GM18520 (cell line): ENCODE measurements around the gene SERP2.

Experiments
- ATAC-seq: cut with Tn5 transposase; IDR thresholded peaks from one replicate; pipeline ENCODE4 v1.9.1; 2021; ENCODE audit not compliant: unreplicated experiment

Gene SERP2

GRCh38 chr13:44409595-44409994, 36.0 kb downstream of the SERP2 start:
- no peak for ATAC-seq

- no peak for ATAC-seq
Observed at GRCh38 chr13:44410328-44410859, 36.8 kb downstream of the SERP2 start.

DNA sequence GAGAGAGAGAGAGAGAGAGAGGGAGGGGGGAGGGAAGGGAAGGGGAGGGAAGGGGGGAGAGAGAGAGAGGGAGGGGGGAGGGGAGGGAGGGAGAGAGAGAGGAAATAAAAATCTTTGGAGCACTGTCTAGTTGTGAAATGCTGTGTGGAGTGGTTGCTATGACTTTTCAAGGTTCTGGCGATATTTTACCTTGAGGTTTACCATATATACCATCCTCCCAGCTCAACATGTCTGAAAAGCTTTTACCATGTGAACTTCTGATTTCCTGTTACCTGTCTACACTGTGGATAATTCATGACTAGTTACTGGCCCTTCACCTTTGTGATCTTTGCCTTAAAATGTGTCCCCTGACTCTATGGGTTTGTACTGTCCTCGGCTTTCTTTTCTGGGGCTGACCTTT, 38.2 kb downstream of the SERP2 start:
- ATAC-seq = no peak

- no peak for ATAC-seq
Observed at GRCh38 chr13:44412346-44412935, 38.8 kb downstream of the SERP2 start.

DNA sequence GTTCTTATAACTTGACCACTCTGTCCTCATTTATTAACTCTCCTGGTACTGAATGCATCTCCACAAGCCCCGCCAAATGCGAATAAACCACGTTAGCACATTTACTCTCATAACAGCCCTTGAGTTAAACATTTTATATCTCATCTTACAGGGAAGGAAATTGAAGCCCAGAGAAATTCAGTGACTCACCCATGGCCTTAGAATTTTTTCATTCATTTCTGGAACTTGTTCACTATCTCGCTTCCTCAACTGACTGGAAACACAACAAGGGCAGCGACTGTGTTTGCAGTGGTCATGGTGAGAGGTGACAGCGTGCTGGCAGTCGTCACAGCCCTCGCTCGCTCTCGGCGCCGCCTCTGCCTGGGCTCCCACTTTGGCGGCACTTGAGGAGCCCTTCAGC, 39.5 kb downstream of the SERP2 start:
- ATAC-seq = no peak

DNA sequence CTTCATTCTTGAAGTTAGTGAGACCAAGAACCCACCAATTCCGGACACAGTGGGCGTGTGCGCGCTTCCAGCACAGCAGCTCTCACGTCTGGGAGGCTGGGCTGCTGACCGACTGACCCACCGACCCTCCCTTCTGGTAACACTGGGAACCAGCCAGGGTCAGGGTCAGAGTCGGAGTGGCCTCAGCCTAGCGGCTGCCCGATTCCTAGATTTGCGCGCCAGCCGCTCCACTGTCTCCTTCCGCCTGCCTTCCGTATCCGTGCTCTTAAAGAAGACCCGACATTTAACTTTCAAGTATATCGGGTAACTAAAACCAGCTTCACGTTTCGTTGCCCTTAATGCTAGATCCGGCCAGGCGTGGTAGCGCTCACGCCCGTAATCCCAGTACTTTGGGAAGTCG, 41.1 kb downstream of the SERP2 start:
- no peak for ATAC-seq

DNA sequence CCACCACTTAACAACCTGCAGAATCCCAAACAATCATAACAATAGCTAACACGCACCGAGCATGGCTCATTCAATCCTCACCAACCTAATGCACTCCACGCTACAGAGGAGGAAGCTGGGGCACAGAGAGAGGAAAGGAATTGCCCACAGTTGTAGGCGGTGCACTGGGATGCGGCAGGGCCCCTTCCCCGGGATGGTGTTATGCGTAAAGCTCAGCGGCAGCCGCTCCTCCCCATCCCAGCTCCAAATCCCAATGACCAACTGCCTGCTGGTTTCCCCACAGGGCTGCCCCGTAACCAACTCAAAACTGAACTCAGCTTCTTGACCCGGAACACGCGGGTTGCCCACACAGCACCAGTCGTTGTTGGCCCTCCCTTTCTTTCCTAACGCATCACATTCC, 42.2 kb downstream of the SERP2 start:
- ATAC-seq = no peak

DNA sequence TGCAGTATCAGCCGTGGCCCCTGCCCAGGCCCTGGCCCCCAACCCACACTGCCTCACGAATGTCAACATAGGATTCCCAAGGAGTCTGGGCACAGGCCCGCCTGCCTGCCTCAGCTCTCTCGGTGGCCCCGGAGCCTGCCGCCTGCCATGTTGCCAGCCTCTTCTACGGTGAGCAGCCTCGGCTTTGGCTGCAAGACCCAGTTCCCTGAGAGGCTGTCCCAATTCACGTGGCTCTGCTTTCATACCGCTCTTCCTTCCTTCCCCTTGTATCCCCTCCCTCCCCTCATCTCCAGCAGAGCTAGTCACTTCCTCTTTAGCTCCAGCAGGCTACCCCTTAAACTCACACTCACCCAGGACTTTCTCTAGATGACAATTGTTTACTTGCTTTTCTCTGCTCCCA, 42.7 kb downstream of the SERP2 start:
- ATAC-seq = no peak

GRCh38 chr13:44416744-44417143, 43.1 kb downstream of the SERP2 start:
- ATAC-seq = no peak

GRCh38 chr13:44417446-44417845, 43.8 kb downstream of the SERP2 start:
- no peak for ATAC-seq

- no peak for ATAC-seq
Observed at GRCh38 chr13:44417876-44418275, 44.3 kb downstream of the SERP2 start.

DNA sequence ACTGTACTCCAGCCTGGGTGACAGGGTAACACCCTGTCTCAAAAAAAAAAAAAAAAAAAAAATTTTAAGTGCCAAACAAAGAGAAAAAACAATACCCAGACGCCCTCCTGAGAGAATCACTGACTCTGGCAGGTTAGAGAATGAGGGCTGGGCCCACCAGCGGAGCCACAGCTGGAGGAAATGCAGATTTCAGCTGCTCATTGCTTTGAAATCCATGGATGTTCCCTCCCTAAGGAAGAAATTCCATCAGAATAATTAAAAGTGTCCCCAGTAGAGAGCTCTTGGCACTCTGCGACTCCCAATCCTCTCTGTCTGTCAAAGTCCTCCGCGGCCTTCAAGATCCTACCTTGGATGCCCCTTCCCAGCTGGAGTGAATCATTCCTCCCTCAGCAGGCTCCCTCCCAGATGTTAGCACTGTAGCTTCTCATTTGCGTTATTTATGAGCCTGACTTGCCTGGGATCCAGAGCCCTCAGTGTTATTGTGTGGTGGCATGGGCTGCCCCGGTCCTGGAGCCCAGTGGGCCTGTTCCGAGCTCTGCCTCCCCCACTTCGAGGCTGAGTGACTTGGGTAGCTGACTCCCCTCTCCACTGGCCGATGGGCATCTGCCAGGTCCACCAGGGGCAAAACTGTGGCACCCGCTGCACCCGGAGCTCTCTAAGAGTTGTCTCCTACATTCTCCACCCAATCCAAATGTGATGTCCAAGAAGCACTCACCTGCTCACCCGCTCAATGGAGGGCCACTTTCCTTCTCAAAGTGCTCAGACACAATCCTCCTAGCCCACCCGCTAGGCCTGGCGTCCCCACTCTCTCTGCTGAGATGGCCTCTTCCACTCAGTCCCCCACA, 47.0 kb downstream of the SERP2 start:
- ATAC-seq = no peak

GRCh38 chr13:44421853-44422525, 48.4 kb downstream of the SERP2 start:
- ATAC-seq = no peak

DNA sequence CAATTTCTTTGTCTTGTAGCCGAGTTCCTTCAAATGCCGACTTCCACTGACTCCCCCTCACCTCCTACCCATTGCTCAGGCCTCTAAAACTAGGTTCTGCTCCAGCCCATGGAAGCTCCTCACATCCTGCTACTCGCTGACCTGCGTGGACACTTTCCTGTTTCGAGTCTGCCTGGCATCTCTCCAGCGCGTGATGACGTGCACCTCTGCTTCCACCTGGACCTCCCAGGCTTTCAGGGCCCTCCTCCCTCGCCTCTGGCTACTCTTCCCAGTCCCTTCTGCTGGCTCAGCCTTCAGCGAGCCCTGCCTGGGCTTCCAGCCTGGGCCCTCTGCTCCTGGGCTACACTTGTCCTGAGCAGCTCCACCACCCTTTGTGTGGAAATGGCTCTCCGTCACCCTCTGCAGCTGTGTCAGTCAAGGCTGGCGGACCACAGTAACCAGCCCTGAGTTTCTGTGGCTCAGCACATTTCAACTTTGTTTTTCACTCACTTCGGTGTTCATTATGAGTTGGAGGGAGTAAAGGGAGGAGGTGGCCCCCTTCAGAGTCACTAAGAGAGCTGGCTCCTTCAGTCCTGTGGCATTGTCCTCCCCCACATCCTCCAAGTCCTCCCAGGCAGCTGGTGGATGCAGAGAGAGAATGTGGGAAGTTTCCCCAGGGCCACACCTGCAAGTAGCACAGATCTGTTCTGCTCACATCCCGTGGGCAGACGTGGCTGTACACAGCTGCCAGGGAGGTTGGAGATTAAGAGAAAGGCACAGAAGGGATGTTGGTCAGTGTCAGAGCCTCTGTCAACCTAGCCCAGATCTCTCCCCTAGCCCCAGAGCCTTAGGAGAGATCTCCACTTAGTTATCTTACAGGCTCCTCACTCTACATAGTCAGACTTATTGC, 49.4 kb downstream of the SERP2 start:
- no peak for ATAC-seq

DNA sequence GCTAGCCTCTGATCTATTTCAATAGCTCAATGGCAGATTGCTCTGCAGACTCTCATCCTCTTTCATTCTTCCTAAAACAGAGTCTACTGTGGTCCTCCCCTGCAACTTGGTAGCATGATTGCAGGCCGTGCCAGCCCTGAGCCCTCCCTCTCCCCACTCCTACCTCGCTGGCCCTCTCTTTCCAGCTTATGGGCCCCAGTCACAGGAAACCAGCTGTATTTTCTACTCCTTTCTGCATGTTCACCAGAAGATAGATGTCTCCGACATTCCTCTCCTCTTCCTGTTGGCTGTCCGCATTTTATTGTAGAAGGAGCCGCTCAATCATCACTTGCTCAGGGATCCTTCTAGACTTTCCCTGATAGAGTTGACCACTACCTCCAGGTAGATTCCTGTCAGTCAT, 50.2 kb downstream of the SERP2 start:
- no peak for ATAC-seq

- ATAC-seq = no peak
Observed at GRCh38 chr13:44425041-44425814, 51.6 kb downstream of the SERP2 start.

GRCh38 chr13:44425815-44426078, 52.1 kb downstream of the SERP2 start:
- no peak for ATAC-seq

DNA sequence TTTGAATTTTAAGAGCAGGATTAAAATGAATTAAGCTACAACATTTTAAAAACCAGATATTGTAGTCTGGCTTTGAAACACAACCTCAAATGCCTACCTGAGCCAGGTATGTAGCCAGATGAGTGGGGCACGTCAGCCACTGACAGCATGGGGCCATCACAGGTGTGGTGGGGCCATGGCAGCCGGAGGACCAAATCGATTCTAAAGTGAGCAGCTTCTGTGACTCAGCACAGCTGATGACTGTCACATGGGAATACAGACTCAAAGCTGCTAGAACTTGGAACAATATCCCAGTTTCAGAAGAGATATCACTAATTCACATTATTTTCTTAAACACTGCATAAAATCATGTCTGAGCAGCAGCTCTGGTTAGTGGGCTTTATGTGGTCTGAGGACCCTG, 52.8 kb downstream of the SERP2 start:
- no peak for ATAC-seq

GRCh38 chr13:44429311-44429710, 55.7 kb downstream of the SERP2 start:
- ATAC-seq = no peak

- no peak for ATAC-seq
Observed at GRCh38 chr13:44431150-44431549, 57.5 kb downstream of the SERP2 start.
